Colon (tissue), 2 donors: Measurements from ENCODE around the gene ATP5F1D.

Experiments
- FAIRE-seq: peaks from 2 replicates; lab custom pipeline; 2012; peaks lifted over from hg19 to GRCh38; lab: Jason Lieb, UNC
- donor health status: control.
- donor health status: control.

The ATP5F1D gene

DNA sequence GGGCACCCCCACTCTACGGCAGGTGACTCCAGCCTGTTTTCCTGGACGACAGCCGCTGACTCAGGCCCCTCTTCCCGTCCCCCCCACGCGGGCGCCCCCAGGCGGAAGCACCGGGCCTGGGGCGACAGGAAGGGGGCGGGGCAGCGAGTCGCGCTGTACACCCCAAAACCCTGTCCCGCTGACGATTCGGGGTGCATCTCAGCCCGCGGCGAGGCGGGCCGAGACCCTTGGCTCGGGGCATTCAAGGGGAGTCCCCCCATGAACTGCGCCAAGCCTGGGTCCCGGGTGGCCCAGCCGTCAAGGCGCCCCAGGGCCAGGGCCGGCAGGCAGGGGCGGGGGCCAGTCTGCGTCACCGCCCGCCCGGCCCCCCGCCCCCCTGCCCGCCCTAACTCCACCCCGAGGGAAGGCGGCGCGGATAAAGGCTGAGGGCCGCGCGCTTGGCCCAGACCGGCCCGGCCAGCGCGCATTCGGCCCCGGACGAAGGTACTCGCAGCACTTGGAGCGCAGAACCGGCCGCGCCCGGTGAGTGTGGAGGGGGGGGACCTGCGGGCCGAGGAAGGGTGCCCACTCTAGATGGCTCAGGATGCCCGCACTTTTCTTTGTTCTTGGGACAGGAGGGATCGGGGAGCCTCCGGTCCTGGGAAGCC, 6.7 kb downstream of the ATP5F1D start, which contains the start of gene MIDN:
Gene MIDN (plus strand): TSS at position 445 of the 647 bp plus-strand sequence. CDS start 1,714 bp downstream, outside the sequence.
- no peak for FAIRE-seq

DNA sequence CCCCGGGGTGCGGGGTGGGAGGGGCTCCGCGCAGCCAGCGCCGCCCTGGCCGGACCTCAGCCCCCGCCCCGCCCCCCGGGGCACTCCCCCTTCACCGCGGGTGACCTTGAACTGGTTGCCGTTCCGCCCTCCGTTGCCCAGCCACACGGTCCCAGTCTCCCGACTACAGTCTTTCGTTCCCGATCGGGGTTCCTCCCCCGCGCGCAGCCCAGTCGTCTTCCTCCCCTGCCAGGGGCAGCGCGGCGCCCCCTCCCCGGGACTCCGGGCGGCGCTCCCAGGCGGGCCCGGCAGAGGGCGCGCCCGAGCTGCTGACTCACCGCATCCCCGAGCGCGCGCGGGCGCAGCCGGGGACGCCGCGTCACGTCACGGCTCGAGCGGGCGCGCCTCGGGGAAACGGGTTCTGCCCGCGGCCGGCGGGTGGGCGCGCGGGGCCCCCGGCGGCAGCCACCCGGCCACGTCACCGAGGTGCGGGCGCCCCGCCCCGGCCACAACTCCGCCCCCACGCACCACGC, 7.3 kb downstream of the ATP5F1D start:
- no peak for FAIRE-seq

DNA sequence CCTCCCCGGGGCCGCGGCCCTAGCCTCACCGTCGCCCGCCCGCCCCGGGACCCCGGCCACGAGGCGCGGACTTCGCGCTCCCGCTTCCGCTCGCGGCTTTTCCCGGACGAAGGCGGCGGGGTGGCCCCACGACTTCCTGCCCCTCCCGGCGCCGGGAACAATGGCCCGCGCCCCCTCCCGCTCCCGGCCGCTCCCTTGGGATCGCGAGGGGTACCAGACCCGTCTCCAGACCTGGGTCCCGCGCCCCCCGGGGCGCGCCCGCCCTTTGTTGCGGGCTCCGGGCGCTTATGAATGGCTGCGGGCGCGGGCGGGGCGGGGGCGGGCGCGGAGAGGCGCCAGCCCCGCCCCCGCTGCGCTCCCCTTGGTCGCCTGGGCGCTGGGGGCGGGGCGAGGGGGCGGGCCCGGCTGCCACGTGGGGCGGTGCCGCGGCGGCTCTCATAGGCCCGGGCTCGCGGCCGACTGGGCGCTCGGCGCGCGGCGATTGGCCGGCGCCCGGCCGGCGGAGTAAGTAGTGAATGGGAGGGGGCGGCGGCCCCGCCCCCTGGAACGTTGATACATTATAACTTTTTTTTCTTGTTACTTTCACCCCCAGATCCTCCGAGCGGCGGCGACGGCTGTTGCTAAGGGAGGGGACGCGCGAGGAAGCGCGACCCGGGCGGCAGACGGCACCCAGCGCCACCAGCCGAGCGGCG, 7.9 kb downstream of the ATP5F1D start:
- no peak for FAIRE-seq

DNA sequence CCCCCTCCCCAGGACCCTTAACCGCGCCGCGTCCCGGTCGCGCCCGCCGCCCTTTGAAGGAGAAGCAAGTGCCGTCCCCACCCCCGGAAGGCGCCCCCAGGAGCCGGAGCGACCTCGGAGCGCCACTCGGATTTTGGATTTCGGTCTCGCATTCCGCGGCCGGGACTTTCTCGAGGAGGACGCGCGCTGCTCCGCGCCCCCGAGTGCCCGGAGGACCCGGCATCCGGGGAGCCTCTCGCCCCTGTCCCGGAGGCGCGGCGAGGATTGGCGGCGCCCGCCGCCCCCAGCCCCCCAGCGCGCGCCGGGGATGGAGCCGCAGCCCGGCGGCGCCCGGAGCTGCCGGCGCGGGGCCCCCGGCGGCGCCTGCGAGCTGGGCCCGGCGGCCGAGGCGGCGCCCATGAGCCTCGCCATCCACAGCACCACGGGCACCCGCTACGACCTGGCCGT, 8.5 kb downstream of the ATP5F1D start:
- no peak for FAIRE-seq

DNA sequence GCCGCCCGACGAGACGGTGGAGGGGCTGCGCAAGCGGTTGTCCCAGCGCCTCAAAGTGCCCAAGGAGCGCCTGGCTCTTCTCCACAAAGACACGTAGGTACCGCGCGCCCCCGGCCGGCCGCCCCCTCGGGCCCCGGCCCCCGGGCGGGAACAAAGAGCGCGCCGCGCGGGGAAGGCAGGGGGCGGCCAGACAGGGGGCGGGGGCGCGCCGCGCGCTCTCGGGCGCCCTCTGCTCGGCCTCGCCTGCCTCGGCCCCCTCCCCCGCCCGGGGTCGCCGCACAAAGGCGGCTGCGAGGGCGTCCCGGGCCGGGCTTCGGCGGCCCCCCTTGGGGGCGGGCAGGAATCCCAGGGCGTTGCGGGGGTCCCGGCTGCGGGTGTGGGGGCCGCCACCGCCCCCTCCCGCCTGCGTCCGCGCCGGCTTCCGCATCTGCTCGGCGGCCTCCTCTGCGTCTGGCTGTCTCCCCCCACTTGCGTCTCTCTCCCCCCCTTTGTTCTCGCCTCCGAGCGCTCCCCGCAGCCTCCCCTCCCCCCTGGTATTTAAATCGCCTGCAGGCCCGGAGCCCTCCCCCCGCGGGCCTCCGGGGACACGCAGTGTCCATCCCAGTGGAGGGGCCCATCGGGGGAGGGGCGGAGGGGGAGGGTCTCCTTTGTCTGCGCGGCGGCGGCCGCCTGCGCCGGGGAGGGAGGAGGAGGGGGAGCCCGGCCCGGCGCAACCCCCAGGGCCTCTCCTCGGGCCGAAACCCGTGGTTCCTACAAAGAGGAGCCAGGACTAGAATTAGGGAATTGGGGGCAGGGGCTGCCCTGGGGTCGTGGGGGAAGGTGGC, 9.1 kb downstream of the ATP5F1D start:
- no peak for FAIRE-seq

DNA sequence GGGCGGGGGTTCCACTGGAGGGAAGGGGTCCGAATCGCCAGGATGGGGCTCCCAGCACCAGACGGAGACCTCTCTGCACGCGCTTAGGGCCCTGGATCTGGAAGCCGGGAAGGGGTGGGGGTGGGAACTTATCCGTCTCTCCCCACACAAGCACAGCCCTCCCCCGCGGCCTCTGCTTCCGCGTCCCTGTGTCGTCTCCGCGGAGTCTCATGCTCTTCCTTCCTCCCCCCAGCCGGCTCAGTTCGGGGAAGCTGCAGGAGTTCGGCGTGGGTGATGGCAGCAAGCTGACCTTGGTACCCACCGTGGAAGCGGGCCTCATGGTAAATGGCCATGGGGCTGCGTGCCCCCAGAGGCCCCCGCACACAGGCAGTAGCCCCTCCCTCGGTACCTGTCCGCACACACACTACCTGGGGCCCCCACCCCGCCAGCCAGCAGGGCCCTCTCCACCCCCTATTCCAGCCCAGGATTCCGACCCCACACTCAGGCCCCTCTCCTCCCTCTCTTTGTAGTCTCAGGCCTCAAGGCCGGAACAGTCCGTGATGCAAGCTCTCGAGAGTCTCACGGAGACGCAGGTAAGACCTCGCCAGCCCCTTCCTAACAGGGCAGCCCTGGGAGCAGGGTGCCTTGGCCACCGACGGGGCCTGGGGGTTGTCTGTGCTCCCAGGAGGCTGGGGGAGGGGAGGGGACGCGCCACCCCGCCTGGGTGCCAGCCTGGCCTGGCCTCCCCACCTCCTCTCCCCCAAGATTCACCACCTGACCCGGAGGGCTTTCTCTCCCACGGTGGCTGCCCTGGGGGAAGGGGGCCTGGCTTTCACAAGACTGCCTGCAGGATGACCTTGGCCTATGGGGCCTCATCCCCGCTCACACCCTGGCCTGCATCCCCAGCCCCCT, 10.0 kb downstream of the ATP5F1D start:
- no peak for FAIRE-seq

DNA sequence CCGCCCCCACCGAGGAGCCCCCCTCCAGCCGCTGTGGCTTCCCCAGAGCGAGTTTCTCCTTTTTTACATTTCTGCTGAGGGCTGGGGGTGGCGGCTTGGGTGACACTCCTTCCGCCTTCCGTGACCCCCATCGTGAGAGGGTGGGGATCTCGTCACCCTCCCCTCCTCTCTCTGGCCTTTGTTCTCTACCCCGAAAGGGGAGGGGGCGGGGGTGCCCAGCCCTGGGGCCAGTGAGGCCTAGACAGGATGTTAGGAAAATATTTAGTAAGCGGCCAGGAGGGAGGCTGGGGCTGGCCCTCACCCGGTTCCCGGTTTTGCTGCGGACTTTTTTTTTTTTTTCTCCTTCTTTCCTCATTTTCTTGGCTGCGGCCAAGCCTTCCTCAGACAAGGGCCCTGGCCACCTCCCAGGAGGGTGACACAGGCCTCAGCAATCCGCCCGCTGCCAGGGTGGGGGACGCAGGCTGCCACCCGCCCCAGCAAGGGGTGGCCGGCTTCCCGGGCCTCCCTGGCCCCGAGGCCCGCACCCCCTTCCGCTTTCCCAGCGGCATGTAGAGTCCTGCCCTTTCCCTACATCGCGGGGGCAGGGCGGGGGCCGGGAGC, 10.8 kb downstream of the ATP5F1D start:
- no peak for FAIRE-seq

DNA sequence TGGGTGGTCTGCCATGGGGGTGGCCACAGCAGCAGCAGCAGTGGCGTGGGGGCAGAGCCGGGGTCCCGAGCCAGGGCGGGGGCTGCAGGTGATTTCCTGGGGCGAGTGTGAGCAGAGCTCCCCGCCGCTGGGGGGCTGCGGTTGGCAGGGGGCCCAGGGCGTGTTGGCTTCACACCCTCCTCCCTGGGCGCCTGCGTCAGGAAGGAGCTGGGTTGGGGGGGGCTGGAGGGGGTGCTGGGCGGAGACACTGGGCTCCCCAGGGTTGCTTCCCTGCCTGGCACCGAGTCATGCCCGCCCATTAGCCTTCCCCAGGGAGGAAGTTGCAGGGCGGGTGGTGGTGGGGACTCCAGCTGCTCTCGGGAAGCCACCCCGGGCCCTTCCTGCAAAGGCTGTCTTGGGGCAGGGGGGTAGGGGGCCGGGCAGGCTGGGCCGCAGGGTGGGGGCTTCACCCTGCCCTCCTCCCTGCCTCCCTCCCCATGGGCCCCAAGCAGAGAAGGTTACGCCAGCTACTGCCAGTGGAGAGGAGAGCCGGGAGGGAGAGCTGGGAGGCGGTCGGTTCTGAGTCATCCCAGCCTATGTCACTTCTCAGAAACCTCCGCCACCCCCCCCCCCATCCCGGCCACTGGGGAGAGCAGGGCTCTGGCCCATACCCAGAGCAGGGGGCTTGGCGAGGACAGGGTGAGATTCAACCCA, 11.4 kb downstream of the ATP5F1D start:
- FAIRE-seq: no peak

DNA sequence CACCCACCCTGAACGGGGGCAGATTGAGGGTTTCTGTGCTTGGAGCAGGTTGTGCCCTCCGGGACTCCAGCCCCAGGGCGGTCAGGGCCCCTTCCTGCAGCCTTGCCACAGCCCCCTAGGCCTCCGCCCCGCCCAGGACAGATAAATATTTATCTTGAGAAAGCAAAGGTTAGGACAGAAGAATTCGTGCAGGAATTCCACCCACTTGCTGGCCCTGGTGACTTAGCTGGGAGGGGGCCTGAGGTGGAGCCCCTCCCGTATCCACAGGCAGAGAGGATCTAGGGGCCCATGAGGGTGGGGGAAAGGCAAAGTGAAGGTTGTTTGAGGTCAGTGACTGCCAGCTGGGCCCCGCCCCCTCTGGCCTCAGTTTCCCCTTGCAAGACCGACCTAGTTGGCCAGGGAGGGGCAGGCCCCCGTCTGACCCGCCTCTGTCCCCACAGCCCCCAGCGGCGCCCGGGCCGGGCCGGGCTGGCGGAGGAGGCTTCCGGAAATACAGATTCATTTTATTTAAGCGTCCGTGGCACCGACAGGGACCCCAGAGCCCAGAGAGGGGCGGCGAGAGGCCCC, 12.0 kb downstream of the ATP5F1D start:
- FAIRE-seq: no peak

DNA sequence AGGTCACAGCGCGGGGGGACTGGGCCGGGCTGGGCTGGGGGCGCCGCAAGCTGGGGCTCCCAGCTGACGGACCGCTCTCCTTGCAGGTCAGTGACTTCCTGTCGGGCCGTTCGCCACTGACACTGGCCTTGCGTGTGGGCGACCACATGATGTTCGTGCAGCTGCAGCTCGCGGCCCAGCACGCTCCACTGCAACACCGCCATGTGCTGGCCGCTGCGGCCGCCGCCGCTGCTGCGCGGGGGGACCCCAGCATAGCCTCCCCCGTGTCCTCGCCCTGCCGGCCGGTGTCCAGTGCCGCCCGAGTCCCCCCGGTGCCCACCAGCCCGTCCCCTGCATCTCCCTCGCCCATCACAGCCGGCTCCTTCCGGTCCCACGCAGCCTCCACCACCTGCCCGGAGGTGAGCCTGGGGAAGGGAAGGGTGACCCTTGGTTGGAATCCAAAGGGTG, 12.6 kb downstream of the ATP5F1D start:
- FAIRE-seq: no peak

DNA sequence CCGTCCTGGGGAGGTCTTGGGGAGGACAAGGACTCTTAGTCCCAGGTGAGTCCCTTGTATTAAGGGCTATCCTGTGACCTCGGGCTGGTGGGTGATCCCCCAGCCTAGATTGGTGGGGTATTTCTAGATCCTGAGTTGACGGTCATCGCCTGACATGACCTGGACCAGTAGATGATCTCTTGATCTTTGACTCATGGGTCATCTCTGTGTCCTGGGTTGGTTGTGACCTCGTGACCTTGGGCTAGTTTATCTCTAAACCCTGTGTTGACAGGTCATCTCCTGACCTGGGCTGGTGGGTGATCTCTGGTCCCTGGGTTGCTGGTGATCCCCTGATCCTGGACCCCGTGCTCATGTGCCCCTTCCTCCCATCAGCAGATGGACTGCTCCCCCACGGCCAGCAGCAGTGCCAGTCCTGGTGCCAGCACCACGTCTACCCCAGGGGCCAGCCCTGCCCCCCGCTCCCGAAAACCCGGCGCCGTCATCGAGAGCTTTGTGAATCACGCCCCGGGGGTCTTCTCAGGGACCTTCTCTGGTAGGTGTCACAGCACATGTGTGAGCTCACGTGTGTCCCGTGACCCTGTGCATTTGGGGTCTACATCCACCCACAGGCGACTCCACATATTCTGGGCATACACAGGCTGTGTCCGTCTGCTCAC, 13.1 kb downstream of the ATP5F1D start:
- FAIRE-seq: no peak

DNA sequence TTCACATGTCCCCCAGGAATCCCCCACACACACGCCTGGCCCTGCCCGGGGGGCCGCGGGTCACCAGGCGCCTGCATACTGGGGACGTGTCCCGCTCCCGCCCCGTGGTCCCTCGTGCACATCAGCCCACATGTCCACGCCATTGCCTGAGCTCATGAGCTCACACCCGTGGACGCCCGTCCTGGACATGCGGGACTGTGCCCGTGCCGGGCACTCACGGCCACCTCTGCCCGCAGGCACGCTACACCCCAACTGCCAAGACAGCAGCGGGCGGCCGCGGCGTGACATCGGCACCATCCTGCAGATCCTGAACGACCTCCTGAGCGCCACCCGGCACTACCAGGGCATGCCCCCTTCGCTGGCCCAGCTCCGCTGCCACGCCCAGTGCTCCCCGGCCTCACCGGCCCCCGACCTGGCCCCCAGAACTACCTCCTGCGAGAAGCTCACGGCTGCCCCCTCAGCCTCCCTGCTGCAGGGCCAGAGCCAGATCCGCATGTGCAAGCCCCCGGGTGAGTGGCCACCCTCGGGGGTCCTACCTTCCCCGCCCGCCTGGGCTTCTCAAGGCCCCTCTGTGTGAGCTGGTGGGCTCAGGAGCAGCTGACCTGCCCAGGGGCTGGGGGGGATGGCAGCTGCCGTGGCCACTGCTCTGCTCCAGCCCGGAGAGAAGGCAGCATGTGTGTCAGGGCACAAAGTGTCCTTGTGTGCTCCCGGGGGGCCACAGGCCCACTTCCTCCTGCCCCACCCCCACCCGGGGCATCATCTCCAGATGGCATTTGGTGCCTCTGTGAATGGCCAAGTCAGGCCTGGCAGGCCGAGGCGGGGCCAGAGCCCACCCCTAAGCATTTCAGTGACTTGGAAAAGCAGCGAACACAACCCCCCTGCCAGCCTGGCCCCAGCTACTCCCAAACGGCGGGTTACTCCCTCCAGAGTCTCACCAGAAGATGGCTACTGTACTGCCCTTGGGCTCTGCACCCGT, 13.9 kb downstream of the ATP5F1D start:
- no peak for FAIRE-seq

DNA sequence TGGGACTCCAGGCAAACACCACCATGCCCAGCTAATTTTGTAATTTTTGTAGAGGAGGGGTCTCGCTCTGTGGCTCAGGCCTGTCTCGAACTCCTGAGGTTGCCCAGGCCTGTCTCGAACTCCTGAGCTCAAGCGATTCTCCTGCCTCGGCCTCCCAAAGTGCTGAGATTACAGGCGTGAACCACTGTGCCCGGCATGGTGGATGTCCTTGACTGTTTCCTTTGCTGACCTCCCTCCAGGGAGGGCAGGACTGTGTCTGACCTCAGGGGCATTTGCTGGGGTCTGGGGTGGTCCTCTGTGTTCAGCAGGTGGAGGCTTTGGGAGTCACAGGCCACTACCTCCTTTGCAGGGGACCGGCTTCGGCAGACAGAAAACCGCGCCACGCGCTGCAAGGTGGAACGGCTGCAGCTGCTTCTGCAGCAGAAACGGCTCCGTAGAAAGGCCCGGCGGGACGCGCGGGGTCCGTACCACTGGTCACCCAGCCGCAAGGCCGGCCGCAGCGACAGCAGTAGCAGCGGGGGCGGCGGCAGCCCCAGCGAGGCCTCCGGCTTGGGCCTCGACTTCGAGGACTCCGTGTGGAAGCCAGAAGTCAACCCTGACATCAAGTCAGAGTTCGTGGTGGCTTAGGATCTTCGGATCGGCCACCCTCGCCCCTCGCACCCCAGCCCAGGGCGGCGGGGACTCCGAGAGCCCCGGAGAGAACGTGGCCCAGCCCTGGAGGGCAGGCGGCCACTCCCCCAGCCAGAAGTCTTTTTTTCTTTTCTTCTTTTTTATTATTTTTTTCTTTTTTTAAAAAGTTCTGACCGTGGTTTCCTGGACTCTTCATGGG, 15.3 kb downstream of the ATP5F1D start:
- no peak for FAIRE-seq

DNA sequence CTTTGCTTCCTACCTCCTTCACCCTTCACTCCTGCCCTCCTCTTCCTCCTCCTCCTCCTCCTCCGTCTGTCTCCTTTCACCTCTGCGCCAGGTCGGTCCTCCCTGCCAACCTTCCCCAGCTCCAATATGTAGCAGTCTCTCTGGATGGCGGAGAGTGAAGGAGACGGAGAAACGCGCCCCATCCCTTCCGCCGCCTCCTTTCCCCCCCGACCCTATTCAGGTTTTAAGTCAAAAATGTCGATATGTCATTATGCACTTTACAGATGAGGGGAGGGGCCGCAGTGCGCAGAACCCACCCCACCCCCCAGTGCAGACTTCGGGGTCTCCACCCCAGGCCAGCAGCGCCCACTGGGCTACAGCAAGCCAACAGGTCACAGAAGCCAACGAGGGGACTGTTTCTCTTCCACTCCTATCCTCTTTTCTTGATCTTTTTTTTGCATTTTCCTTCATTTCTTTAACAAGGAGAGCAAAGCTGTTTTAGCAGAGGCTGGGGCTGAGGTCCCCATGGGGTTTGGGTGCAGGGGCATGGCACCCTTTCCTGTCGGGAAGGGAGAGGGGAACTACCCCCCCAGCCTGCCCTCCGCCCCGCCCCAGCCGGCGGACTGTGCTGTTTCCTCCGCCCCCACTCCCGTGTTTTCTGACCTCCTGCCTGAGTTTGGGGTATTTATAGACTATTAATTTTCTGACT, 16.1 kb downstream of the ATP5F1D start:
- no peak for FAIRE-seq

DNA sequence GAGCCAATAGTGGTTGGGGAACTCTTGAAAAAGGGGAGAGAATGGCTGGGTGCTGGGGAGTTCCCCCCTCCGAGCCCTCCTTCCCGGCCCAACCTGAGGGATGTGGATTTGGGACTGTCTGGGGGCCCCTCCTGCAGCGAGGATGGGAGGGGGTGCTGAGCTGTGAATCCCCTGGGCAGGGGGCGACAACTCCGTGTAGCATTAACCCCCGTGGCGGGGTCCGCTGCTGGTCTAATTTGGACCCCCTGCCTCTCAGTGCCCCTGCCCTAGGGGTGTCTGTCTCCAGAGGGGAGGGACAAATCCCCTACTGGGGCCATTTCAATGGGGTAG, 16.6 kb downstream of the ATP5F1D start:
- FAIRE-seq: no peak

DNA sequence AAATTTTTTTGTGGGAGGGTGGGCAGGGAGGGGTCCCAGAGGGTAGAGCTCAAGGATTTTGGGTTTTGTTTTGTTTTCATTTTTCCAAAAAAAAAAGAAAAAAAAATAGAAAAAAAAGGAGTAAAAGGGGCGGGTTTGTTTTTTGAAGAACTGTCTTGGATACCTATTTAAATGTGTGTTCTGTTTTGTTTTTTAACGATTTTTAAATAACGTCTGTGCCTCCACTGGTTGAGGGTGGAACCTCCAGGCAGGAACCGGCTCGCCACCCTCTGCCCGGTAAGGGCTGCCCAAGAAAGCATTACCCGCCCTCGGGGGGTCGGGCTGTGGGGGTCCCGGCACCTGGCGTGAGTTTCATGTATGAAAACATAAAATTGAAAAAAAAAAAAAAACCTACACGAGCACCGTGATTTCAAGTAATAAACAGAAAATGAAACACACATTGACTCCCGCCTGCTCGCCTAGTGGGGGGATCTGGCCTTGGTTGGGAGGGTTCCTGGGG, 17.2 kb downstream of the ATP5F1D start:
- FAIRE-seq: no peak
